ENCODE results near the gene SLC25A45. TPM values are rescaled to one million over a fixed set of nuclear protein-coding genes. Genes with fewer than 3 reads are reported as not detected.

Gene SLC25A45
- total RNA-seq, 1 donor, result 4.3 TPM

DNA sequence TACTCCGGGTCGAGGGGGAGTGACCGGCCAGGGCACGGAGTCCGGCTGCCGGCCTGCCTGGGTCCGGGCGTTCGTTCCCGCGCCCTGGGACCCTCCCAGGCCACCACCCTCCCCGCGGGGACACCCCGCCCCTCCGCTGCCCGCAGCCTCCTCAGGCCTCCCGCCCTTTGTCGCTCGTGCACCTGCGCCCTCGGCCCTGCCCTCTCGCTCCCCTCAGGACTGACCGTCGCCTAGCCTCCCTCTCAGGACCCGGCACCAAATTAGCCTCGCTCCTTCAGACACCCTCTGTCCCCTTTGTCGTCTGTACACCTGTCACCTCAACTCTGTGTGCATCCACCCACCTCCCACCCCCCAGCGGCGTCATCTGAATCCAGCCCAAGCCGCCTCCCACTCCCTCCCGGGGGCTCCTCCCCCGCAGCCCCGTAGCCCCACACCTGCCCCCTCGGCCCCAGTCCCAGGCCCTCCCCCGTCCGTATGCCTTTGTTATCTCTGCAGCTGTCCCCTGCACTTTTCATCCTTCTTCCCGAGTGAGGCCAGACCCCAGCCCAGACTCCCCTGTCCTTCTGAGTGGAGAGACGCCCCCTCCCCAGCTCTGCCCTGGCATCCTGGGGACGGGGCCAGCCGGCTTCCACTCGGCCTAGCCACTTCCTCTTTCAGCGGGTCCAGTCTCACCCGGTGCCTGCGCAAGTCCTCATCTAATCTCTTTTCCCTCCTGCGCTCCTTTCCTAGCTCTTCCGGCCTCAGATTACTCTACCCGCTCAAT lies 27.3 kb downstream of the SLC25A45 start:
- peak overlapping the region; percentile 99 for H3K4me2 ChIP-seq (ENCODE audit: insufficient read depth, low read length)
- peaks cover 20% of the 10 kb centered on the region for H4K20me1 ChIP-seq (ENCODE audit: insufficient read depth, low read length)
- H3K4me1 ChIP-seq (ENCODE audit: insufficient read depth, low read length), result peaks cover 17% of the 10 kb centered on the region
- H3K4me3 ChIP-seq (ENCODE audit: insufficient read depth, low read length), result peak overlapping the region; percentile 79
- H3K9me3 ChIP-seq (ENCODE audit: low read depth, low read length), result no peaks in the 10 kb centered on the region
- no peaks in the 10 kb centered on the region for H3K79me2 ChIP-seq (ENCODE audit: insufficient read depth, low read length)
- H3K36me3 ChIP-seq (ENCODE audit: insufficient read depth, low read length), result peaks cover 31% of the 10 kb centered on the region
- no peak for DNase-seq (ENCODE audit: insufficient read length, low spot score, missing footprints)
- H2AFZ ChIP-seq (ENCODE audit: low read length), result peak overlapping the region; percentile 82
- H3K27ac ChIP-seq (ENCODE audit: low read depth, low read length), result no peak overlapping the region
- TF ChIP-seq, protein P1, sequence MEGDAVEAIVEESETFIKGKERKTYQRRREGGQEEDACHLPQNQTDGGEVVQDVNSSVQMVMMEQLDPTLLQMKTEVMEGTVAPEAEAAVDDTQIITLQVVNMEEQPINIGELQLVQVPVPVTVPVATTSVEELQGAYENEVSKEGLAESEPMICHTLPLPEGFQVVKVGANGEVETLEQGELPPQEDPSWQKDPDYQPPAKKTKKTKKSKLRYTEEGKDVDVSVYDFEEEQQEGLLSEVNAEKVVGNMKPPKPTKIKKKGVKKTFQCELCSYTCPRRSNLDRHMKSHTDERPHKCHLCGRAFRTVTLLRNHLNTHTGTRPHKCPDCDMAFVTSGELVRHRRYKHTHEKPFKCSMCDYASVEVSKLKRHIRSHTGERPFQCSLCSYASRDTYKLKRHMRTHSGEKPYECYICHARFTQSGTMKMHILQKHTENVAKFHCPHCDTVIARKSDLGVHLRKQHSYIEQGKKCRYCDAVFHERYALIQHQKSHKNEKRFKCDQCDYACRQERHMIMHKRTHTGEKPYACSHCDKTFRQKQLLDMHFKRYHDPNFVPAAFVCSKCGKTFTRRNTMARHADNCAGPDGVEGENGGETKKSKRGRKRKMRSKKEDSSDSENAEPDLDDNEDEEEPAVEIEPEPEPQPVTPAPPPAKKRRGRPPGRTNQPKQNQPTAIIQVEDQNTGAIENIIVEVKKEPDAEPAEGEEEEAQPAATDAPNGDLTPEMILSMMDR (IDR thresholded peaks at IDR 0.05; ENCODE audit: extremely low read depth, low read depth, low read length), result no peak
- peaks cover 30% of the 10 kb centered on the region for H3K27me3 ChIP-seq (ENCODE audit: insufficient read depth, low read length)

DNA sequence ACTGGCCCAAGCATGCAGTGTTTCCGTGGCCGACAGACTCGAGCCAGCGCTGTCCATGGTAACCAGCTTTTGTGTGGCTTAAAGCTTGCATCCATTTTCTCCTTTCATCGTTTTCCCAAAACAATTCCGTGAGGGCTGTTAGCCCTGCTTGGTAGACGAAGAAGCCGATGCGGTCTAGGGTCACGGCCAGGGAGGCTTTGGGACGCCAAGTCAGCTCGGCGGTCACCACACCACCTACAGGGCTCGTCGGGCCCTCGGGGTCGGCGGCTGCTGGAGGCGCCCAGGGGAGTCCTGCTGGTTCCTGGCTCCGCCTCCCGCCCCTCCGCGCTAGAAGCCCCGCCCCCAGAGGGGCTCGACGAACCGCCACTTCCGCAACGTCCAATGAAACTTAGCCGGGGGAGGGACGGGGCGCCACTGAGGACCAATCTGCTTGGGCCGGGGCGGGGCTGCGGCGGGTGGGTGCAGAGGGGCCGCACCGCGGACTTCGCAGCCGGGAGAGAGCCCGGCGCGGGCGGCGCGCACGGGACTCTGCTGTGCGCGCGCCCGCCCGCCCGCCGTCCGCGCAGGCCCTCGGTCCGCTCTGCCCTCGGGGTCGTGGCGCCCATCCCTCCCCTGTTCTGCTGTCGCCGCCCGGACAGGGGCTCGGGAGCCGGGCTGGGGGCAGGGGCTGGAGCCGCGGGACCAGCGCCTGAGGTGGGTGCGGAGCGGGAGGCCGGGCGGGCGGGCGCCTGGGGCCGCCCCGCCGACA lies 28.0 kb downstream of the SLC25A45 start, which contains the start of gene TIGD3:
Gene TIGD3, plus strand, starts transcription at position 487 of the 748 bp plus-strand sequence. CDS start 1,058 bp downstream, outside the sequence.
- H3K4me1 ChIP-seq (ENCODE audit: insufficient read depth, low read length), result peaks cover 17% of the 10 kb centered on the region
- H3K27ac ChIP-seq (ENCODE audit: low read depth, low read length), result peak within 1 kb of the TSS; percentile 41
- no peaks in the 10 kb centered on the region for H3K9me3 ChIP-seq (ENCODE audit: low read depth, low read length)
- peak; percentile 100 for DNase-seq (ENCODE audit: insufficient read length, low spot score, missing footprints)
- peak within 1 kb of the TSS; percentile 99 for H3K4me2 ChIP-seq (ENCODE audit: insufficient read depth, low read length)
- H4K20me1 ChIP-seq (ENCODE audit: insufficient read depth, low read length), result peaks cover 20% of the 10 kb centered on the region
- peaks cover 30% of the 10 kb centered on the region for H3K27me3 ChIP-seq (ENCODE audit: insufficient read depth, low read length)
- peaks cover 37% of the 10 kb centered on the region for H3K36me3 ChIP-seq (ENCODE audit: insufficient read depth, low read length)
- H3K79me2 ChIP-seq (ENCODE audit: insufficient read depth, low read length), result no peaks in the 10 kb centered on the region
- H2AFZ ChIP-seq (ENCODE audit: low read length), result peak within 1 kb of the TSS; percentile 82
- TF ChIP-seq, protein P1 (IDR thresholded peaks at IDR 0.05; ENCODE audit: extremely low read depth, low read depth, low read length), result no peak
- H3K4me3 ChIP-seq (ENCODE audit: insufficient read depth, low read length), result peak within 1 kb of the TSS; percentile 79

DNA sequence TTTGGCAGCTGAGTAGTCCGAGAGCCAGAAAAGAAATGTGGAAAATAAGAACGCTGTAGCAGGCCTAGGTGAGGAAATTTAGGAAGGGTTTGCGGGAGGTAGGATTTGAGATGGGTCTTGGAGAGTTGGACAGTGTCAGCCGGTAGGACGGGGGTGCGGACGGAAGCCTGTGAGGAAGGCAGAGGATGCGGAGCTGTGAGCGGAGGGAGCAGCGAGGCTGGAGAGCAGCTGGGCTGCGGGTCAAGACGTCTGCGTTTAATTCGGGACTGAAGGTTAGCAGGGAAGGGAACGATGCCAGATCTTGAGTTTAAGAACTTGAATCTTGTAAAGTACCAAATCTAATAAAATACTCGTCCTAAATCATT lies 28.6 kb downstream of the SLC25A45 start:
- H2AFZ ChIP-seq (ENCODE audit: low read length), result peak overlapping the region; percentile 22
- peak overlapping the region; percentile 41 for H3K27ac ChIP-seq (ENCODE audit: low read depth, low read length)
- H3K36me3 ChIP-seq (ENCODE audit: insufficient read depth, low read length), result peaks cover 42% of the 10 kb centered on the region
- TF ChIP-seq, protein P1 (IDR thresholded peaks at IDR 0.05; ENCODE audit: extremely low read depth, low read depth, low read length), result no peak
- no peak for DNase-seq (ENCODE audit: insufficient read length, low spot score, missing footprints)
- H4K20me1 ChIP-seq (ENCODE audit: insufficient read depth, low read length), result peaks cover 20% of the 10 kb centered on the region
- H3K4me3 ChIP-seq (ENCODE audit: insufficient read depth, low read length), result peak overlapping the region; percentile 79
- H3K4me1 ChIP-seq (ENCODE audit: insufficient read depth, low read length), result peaks cover 17% of the 10 kb centered on the region
- H3K4me2 ChIP-seq (ENCODE audit: insufficient read depth, low read length), result peak overlapping the region; percentile 99
- H3K27me3 ChIP-seq (ENCODE audit: insufficient read depth, low read length), result peaks cover 30% of the 10 kb centered on the region
- no peaks in the 10 kb centered on the region for H3K9me3 ChIP-seq (ENCODE audit: low read depth, low read length)
- H3K79me2 ChIP-seq (ENCODE audit: insufficient read depth, low read length), result no peaks in the 10 kb centered on the region

DNA sequence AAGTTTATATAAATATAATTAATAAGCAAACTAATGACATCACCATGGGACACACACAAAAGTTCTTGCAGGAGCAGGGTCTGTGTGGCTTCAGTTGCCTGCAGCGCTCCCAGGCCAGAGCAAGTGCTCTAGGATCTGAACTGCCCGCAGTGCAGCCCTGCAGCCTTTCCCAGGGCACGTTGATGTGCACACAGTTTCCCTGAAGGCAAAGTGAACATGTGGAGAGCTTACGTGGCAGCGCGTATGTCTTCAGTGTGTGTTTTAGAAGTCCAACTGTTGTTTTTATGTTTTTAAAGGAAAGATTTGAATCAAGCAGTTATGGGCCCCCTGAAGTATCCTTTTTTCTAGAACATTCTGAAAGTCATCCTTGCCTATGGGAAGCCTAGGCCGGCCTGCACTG lies 29.1 kb downstream of the SLC25A45 start:
- Histone ChIP-seq H4K20me1 (ENCODE audit: insufficient read depth, low read length) (peaks cover 20% of the 10 kb centered on the region), H3K79me2 (ENCODE audit: insufficient read depth, low read length) (no peaks in the 10 kb centered on the region), H3K9me3 (ENCODE audit: low read depth, low read length) (no peaks in the 10 kb centered on the region), H3K27ac (ENCODE audit: low read depth, low read length) (no peak overlapping the region), H3K4me2 (ENCODE audit: insufficient read depth, low read length) (peak overlapping the region; percentile 99), H2AFZ (ENCODE audit: low read length) (no peak overlapping the region), H3K4me1 (ENCODE audit: insufficient read depth, low read length) (peaks cover 17% of the 10 kb centered on the region), H3K27me3 (ENCODE audit: insufficient read depth, low read length) (peaks cover 30% of the 10 kb centered on the region), H3K36me3 (ENCODE audit: insufficient read depth, low read length) (peaks cover 47% of the 10 kb centered on the region), H3K4me3 (ENCODE audit: insufficient read depth, low read length) (no peak overlapping the region)
- TF ChIP-seq, protein P1 (IDR thresholded peaks at IDR 0.05; ENCODE audit: extremely low read depth, low read depth, low read length), result no peak
- no peak for DNase-seq (ENCODE audit: insufficient read length, low spot score, missing footprints)

Data from osteoblast (primary cell).